Type B pancreatic cell (in vitro differentiated cells): Measurements from ENCODE around the gene PERM1. TPM values are rescaled to one million over a fixed set of nuclear protein-coding genes. Genes with fewer than 3 reads are reported as not detected.

Source experiments
- DNase-seq: peaks from one replicate; pipeline ENCODE4 v3.0.0; 2021; ENCODE audit warnings: mixed read lengths; ENCODE audit not compliant: unreplicated experiment; ENCODE audit errors: extremely low spot score
- H3K27ac Mint-ChIP-seq: 2 replicates; pipeline ENCODE4 v1.8.0; 2021; ENCODE audit warnings: mild to moderate bottlenecking, mixed read lengths
- H3K27me3 Mint-ChIP-seq: 2 replicates; pipeline ENCODE4 v1.8.0; 2021; ENCODE audit warnings: mixed read lengths
- H3K36me3 Mint-ChIP-seq: 2 replicates; pipeline ENCODE4 v1.8.0; 2021; ENCODE audit warnings: mixed read lengths
- H3K4me1 Mint-ChIP-seq: one replicate; pipeline ENCODE4 v1.8.0; 2021; ENCODE audit warnings: mixed read lengths; ENCODE audit not compliant: unreplicated experiment
- H3K4me3 Mint-ChIP-seq: 2 replicates; pipeline ENCODE4 v1.8.0; 2021; ENCODE audit warnings: mild to moderate bottlenecking, mixed read lengths
- H3K9me3 Mint-ChIP-seq: 2 replicates; pipeline ENCODE4 v1.8.0; 2021; ENCODE audit warnings: mixed read lengths
- CTCF ChIP-seq: fragments of 200-600 bp; sonication (generic); conservative IDR thresholded peaks from 2 replicates; pipeline ENCODE4 v1.5.0; 2021; ENCODE audit warnings: antibody characterized with exemption, mild to moderate bottlenecking
- total RNA-seq: library from RNA; stranded (reverse); gene quantifications from 2 replicates; pipeline ENCODE4 v1.2.1, GENCODE V29; 2021; ENCODE audit warnings: low replicate concordance

PERM1 gene
- total RNA-seq, 1 donor from 2014 or later = 0.34 TPM

- H3K27ac Mint-ChIP-seq = no peak overlapping the region
- no peak overlapping the region for H3K4me3 Mint-ChIP-seq
- no peaks in the 10 kb centered on the region for H3K36me3 Mint-ChIP-seq
- peaks cover 17% of the 10 kb centered on the region for H3K27me3 Mint-ChIP-seq
- no peak for TF ChIP-seq CTCF
- no peaks in the 10 kb centered on the region for H3K9me3 Mint-ChIP-seq
- no peaks in the 10 kb centered on the region for H3K4me1 Mint-ChIP-seq
- DNase-seq = no peak
Observed at GRCh38 chr1:963746-964525, 18.0 kb downstream of the PERM1 start.

GRCh38 chr1:963301-963651 lies 18.6 kb downstream of the PERM1 start:
- H3K4me1 Mint-ChIP-seq = peaks cover 4% of the 10 kb centered on the region
- no peaks in the 10 kb centered on the region for H3K36me3 Mint-ChIP-seq
- H3K27ac Mint-ChIP-seq = no peak overlapping the region
- H3K4me3 Mint-ChIP-seq = no peak overlapping the region
- no peak for TF ChIP-seq CTCF
- peaks cover 10% of the 10 kb centered on the region for H3K27me3 Mint-ChIP-seq
- no peak for DNase-seq
- no peaks in the 10 kb centered on the region for H3K9me3 Mint-ChIP-seq

- Mint-ChIP-seq H3K27me3 (peaks cover 7% of the 10 kb centered on the region), H3K4me3 (peak overlapping the region; percentile 78), H3K9me3 (no peaks in the 10 kb centered on the region), H3K27ac (no peak overlapping the region), H3K36me3 (peaks cover 2% of the 10 kb centered on the region), H3K4me1 (peaks cover 8% of the 10 kb centered on the region)
- no peak for TF ChIP-seq CTCF
- DNase-seq = no peak
Observed at GRCh38 chr1:962381-963300, 19.3 kb downstream of the PERM1 start.

GRCh38 chr1:961132-961669 lies 20.7 kb downstream of the PERM1 start:
- H3K36me3 Mint-ChIP-seq = peaks cover 4% of the 10 kb centered on the region
- DNase-seq = no peak
- H3K27ac Mint-ChIP-seq = no peak overlapping the region
- H3K9me3 Mint-ChIP-seq = no peaks in the 10 kb centered on the region
- H3K4me1 Mint-ChIP-seq = peaks cover 12% of the 10 kb centered on the region
- H3K27me3 Mint-ChIP-seq = no peaks in the 10 kb centered on the region
- no peak overlapping the region for H3K4me3 Mint-ChIP-seq
- no peak for TF ChIP-seq CTCF

GRCh38 chr1:960363-961131 lies 21.3 kb downstream of the PERM1 start, which contains the start of gene KLHL17:
Gene KLHL17, plus strand, starts transcription at chr1:960584. Its CDS starts 110 bp downstream, at chr1:960694.
- Mint-ChIP-seq H3K4me3 (peak within 1 kb of the TSS; percentile 95), H3K4me1 (peaks cover 12% of the 10 kb centered on the region), H3K27me3 (no peaks in the 10 kb centered on the region), H3K27ac (no peak within 1 kb of the TSS), H3K36me3 (peaks cover 4% of the 10 kb centered on the region), H3K9me3 (no peaks in the 10 kb centered on the region)
- peak; percentile 85 for DNase-seq
- TF ChIP-seq CTCF = no peak
